GM11168 (cell line): Measurements from ENCODE around the gene MYLK3.

Experiments used
- in situ Hi-C: fragments of 300-500 bp; cut with MboI; formaldehyde crosslinking; loops from one replicate; pipeline ENCODE4 v1.12.0; 2022; ENCODE audit warnings: low sequenced_read_pairs; ENCODE audit not compliant: unreplicated experiment

MYLK3 gene

GRCh38 chr16:46729326-46729995 is 18.7 kb downstream of the MYLK3 start:
- in situ Hi-C loops = no loop called here

- in situ Hi-C loops = no loop called here
These were observed 19.3 kb downstream of the MYLK3 start for GRCh38 chr16:46728806-46729205.

GRCh38 chr16:46727630-46728029 is 20.5 kb downstream of the MYLK3 start:
- in situ Hi-C loops = no loop called here

GRCh38 chr16:46727184-46727583 is 21.0 kb downstream of the MYLK3 start:
- in situ Hi-C loops = no loop called here

DNA sequence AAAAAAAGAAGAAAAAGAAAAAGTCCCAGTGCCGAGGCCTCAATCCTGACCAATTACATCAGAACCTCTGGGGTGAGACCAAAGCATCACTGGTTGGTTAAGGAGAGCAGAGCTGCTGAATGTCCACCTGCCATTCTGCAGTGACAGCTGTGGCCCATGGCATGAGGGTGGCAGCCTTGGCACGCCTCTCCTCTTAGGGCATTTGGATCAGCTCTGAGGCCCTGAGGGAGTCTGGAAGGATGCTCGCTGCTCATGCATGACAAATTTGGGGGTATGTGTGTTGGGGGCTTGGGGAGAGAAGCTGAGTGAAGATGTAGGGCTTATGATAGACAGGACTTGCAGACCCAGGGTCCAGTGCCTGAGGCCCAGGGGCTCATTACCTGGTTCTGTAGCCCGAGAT is 26.3 kb downstream of the MYLK3 start:
- in situ Hi-C loops = no loop called here

DNA sequence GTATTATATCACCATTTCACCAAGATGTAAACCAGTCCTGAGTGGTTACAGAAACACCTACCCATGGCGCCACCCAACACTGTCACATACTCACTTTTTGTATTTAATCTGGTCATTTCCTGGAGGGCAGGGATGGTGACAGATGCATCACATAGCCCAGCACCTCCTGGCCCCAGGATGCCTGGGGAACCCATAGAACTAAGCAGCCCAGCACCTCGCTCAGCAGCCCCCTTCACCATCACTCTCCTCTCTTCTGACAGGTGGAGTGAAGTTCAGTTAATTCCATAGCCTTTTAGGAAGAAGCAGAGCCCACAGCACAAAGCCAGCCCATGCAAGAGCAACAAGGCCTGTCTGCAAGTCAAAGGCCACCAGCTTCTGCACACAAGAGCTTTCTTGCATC is 27.5 kb downstream of the MYLK3 start:
- in situ Hi-C loops = no loop called here

DNA sequence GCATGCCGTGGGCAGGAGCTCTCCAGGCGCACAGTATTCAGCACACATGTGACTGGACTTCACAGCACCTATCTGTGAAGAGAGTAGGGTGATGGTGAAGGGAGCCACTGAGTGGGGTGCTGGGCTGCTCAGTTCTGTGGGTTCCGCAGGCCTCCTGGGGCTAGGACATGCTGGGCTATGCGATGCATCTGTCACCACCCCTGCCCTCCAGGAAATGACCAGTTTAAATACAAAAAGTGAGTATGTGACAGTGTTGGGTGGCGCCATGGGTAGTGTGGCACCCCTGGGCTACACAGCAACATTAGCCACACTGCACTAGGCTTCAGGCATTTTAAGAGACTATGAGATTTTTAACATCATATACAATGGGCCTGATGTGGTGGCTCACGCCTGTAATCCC is 28.6 kb downstream of the MYLK3 start:
- in situ Hi-C loops = no loop called here

- in situ Hi-C loops = no loop called here
These were observed 29.9 kb downstream of the MYLK3 start for GRCh38 chr16:46718214-46718613.

GRCh38 chr16:46717692-46718091 is 30.5 kb downstream of the MYLK3 start:
- in situ Hi-C loops = no loop called here

DNA sequence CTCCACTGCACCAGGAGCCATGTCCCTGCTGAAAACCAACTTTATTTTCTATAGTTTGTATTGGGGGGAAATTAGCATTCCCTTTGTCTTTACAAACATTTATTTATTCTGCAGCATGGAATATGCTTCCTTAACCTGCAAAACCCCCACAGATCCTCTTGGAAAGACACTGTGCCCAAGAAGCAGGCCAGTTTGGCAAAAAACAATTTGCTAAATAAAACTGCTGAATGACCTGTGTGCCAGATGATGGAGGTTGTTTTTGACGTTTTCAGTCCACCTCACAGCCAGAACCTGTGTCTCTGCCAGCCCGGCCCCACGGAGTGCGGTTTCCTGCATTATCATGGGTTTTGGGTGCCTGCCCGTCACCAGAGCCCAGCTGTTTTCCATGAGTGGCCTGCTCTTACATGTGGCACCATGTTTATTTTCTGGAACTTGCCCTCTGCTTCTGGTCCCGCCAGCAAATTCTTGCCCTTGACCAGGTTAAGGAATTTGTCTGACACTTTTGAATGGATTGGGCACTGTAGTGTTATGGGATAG is 32.3 kb downstream of the MYLK3 start:
- in situ Hi-C loops = no loop called here

DNA sequence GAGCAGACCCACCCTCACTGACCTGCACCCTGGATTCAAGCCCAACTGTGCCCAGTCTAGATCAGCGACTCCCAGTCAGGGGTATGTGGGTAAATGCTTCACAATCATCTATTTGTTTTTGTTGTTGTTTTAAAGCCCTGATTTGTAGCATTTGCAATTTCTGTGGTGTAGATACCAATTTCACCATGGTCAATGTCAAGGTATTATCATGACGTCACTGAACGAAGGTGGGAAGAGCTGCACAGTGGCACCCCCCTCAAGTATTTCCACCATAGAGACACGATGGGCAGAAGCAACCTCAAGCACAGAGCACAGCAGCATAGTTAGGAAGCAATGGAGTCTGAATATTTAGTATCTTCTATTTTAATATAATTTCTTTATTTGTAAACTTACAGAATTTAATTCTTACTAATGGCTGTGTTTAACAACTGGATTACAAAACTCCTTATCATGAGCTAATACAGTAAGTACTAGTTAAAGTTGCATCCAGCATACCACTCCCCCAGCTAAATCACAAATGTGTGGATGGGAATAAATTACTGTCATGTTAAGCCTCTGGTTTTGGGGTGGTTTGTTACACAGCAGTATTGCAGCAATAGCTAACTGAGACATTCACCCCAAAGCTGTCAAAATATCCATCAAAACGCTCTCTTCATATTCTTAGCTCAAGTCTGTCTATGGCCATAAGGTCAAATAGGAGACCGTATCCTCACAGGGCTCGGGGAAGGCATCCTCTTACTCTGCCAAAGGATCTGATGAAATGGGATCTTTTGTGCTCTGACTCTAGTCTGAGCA is 33.1 kb downstream of the MYLK3 start:
- in situ Hi-C loops = no loop called here

- in situ Hi-C loops = no loop called here
These were observed 34.5 kb downstream of the MYLK3 start for GRCh38 chr16:46713634-46714033.

GRCh38 chr16:46712911-46713310 is 35.2 kb downstream of the MYLK3 start:
- in situ Hi-C loops = no loop called here

DNA sequence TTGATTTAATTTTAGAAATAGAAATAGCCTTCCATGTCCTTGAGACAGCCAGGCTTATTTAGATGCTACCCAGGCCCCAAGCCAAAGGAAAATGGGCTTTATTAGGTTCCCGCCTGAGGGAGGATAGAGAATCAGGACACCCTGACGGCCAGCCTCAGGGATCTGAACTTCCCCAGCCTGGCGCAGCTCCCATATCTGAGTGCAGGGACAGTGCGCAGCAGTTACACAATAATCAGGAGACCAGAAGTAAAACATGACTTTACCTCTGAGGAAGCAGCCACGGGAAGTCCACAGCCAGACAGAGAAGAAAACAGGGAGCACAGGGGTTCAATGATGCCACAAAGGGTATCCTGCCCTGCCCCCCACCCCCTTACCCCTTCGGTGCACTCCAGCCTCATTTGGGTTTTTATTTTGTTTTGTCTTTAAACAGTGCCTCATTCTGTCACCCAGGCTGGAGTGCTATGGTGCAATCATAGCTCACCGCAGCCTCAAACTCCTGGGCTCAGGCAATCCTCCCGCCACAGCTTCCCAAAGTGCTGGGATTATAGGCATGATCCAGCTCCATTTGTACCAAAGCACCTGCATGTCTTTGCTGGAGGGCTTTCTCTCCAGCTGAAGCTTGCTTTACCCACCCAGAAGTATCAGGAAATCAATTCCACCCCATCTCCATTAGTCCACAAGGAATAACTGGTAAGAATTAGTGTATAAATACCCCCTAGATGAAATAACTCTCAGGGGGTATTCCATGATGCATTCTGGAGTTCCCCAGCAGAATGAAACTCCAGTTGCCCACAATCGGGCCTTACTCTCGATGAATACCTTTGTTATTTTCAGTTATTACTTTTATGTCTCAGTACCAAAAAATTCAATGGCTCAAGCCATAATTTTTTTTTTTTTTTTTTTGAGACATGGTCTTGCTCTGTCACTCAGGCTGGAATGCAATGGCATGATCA is 36.8 kb downstream of the MYLK3 start:
- in situ Hi-C loops = no loop called here

DNA sequence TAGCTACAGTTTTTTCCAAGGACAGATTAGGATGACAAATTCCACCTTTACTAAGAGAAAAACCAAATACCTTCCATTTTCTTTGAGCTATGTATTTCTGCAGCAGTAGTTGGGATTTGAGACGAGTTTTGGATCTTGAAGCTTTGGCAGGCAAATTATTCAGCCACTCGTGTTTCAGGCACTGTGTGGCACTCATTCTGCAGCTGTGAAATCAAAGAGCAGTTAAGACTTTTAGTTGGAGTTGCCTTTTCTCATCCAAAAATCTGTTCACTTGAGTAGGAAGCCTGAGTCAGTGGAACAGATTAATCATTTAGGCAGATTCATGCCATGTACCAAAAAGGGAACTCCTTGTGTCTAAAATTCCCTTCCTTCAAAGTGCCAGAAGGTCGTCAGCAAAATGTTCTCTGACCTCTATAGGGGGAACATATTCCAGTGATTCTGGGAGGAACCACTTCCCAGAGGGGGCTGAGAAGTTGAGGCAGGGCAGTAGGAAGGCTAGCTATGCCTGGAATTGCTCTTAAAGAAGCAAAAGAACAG is 38.6 kb downstream of the MYLK3 start:
- in situ Hi-C loops = no loop called here

DNA sequence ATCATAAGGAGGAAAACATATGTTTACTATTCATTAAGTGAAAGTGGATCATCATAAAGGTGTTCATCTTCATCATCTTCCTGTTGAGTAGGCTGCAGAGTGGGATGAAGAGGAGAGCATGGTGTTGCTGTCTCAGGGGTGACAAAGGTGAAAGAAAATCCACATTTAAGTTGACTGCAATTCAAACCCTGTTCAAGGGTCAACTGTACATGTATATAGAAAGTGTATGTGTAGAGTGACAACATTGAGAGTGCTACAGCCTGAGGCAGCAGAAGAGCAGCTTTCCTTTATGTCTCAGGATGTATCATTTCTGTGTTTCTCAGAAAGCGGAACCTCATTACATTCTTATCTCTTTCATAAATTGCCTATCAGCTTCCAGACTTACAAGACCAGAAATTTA is 41.5 kb downstream of the MYLK3 start:
- in situ Hi-C loops = no loop called here

DNA sequence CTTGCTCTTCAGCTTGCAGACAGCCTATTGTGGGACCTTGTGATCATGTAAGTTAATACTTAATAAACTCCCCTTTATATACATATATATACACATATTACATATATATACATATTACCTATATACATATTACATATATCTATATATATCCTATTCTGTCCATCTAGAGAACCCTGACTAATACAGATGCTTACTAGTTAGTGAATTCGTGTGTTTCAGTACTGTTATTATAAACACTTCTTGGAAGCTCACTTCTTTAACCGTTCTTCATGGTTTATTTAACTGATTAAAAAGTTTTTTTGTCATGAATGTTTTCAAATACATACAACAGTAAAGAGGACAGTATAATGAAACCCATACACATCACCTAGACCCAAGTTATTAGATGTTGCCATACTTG is 46.1 kb downstream of the MYLK3 start:
- in situ Hi-C loops = no loop called here

GRCh38 chr16:46701615-46702014 is 46.5 kb downstream of the MYLK3 start:
- in situ Hi-C loops = no loop called here

DNA sequence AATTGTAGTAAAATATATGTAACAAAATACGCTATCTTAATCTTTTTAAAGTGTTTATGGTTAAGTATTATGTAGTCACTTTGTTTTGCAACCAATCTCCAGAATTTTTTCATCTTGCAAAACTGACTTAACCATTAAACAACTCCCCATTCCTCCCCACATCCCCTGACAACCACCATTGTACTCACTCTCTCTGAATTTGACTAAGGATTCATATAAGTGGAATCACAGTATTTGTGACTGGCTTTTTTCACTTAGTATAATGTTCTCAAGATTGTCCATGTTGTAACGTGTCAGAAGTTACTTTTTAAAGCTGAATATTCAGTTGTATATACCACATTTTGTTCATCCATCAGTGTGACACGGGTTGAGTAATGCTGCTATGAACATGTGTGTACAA is 48.1 kb downstream of the MYLK3 start:
- in situ Hi-C loops = no loop called here

DNA sequence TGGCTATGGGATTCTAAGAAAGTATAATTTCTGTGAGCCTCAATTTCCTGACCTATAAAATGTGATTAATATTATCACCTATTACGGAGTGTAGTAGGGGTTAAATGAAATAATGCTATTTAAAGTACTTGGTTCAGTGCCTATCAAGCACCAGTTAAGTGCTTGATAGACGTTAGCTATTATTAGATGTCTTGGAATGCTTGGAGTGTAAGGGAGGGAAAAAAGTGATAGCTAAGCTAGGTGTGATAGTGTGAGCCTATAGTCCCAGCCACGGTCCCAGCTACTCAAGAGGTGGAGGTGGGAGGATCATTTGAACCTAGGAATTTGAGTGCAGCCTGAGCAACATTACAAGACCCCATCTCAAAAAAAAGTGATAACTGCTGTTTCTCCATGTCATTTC is 51.2 kb downstream of the MYLK3 start:
- in situ Hi-C loops = no loop called here
